OCI-M1 (cell line): Measurements from ENCODE around the gene PSMD12.

Experiments
- DNase-seq: peaks from one replicate; lab custom pipeline; 2025; lab: John Stamatoyannopoulos, UW

The PSMD12 gene

DNA sequence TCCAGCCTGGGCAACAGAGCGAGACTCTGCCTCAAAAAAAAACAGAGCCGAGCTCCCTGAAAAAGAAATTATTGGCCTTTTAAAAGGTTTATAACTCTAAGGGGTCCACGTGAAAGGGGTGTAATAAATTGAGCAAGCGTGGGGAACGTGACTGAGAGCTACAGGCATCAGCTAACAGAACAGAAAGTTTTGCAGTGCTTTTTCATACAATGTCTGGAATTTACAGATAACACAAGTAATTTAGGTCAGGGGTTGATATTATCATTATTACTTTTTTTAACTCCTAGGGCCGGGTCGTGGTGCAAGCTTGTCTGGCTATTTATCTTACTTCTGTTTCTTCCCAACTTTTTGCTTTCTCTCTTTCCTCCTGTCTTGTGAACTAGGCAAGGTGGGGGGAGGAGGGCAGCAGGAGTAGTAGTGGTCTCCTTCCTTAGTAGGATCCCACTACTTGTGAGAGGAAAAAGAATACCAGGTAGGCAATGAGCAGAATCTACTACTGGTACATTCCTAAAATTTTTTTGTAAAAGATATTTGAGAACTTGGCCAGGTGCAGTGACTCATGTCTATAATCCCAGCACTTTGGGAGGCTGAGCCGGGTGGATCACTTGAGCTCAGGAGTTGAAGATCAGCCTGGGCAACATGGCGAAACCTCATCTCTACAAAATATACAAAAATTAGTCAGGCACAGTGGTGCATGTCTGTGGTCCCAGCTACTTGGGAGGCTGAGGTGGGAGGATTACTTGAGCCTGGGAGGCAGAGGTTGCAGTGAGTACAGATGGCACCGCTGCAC lies 60.7 kb downstream of the PSMD12 start:
- DNase-seq = peak; percentile 64

DNA sequence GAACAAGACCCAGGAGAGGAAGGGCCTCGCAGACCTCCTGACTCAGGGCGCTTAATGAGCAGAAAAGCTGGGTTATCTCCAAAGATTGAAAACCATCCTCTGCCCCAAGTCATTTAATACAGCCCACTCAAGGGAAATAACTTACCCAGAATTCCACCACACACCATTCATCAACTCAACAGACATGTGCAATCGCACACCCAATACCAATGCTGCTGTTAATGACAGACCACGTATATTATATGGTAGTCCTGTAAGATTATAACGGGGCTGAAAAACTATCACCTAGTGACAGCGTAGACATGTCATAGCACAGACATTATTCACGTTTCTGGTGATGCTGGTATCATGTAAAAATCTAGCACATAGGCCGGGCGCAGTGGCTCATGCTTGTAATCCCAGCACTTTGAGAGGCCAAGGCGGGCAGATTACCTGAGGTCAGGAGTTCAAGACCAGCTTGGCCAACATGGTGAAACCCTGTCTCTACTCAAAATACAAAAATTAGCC lies 68.9 kb downstream of the PSMD12 start:
- no peak for DNase-seq

GRCh38 chr17:67294451-67295199 lies 71.8 kb downstream of the PSMD12 start:
- no peak for DNase-seq

- peak; percentile 81 for DNase-seq
These were observed 72.8 kb downstream of the PSMD12 start for GRCh38 chr17:67293251-67294203.

DNA sequence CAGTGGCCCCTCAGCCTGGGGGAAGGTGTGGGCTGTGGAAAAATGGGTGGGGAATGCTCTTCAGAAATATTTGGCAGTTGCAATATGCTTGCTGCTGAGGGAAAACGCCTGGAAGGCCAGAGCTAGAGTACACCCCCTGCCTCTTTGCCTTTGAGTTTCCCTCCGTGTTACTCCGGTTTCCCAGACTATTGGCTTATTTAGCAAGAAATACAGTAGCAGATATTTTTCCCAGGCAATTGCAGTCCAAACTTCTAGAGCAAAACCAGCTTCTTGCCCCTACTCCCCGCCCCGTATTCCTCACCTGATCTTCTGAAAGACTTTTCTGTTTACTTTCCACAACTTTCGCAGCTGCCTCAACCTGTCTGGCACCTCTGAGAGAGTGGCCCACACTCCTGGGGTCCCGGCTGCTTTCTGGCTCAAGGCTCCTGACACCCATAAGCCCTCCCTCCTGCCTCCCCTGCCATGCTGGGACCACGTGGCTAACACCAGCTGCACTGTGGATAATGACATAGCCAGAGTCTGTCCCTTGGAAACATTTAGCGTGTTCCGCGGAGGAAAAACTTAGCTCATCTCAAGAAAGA lies 75.6 kb downstream of the PSMD12 start:
- no peak for DNase-seq

GRCh38 chr17:67290244-67290643 lies 76.1 kb downstream of the PSMD12 start:
- DNase-seq = no peak

DNA sequence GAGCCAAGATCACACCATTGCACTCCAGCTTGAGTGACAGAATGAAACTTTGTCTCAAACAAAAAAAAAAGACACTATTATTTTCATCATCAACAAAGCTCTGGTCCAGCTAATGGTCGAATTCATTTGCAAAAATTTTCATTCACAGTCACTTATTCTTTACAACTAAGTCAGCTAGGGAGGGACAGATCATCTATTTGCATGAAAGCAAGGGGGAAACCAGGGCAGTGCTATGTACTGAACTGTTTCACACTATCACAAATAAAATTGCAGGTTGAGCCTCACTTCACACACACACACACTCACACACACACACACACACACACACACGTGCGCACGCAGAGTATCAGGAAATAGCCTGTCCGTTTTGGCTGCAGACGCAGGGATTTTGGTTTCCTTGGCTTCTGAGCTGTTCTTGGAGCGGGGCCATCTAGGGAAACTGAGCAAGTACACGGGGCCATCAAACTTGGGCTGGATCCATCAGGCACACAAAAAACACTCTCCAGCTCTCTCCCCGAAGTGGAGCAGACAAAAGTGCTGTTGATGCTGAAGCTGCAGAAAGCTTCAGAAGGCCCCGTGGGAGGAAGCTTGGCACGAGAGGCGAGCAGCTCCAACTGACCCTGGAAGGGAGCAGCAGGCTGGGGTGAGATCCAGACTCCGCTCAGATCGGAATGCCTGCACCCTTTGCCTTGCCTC lies 77.0 kb downstream of the PSMD12 start:
- no peak for DNase-seq
